GM19455 (cell line): Measurements from ENCODE around the gene RABGEF1.
"Not testable (repeated sequence)": the region's sequence is repeated elsewhere in the genome, so short reads cannot be mapped to it uniquely, and the experiment has no call there.

Source experiments
- ATAC-seq: cut with Tn5 transposase; IDR thresholded peaks from one replicate; pipeline ENCODE4 v1.9.1; 2021; ENCODE audit not compliant: unreplicated experiment

Gene RABGEF1

DNA sequence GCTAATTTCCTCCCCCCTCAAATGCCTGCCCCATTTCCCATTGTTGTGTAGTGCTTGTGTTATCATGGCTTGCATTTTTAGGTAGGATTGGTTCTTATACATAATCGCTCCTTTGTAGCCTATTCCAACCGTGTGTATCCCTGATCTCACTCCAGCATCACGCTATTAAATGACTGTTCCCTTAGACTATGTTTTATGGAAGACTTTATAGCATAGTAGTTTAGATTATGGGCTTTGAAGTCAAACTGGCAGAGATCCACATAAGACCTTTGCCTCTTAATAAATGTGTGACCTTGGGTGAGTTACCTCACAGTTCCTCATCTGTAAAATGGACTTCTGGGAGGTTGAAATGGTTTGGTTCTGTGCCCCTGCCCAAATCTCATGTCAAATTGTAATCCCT, 5.4 kb upstream of the RABGEF1 start:
- no peak for ATAC-seq

DNA sequence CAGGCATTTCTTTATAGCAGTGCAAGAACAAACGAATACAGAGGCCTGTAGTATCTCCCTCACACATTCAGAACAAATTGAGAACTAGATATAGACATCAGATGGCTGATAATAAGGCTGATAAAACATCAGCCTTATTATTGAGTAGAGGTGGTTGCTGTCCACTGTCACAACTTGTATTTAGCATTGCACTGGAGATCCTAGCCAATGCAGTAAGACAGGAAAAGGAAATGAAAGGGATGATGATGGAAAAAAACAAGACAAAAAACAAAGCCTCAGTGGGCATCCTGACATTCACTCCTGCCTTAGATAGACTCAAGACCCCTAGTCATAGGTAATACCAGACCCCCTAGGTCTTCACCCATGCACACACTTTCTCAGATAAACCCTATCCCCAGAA, 4.7 kb upstream of the RABGEF1 start:
- no peak for ATAC-seq

DNA sequence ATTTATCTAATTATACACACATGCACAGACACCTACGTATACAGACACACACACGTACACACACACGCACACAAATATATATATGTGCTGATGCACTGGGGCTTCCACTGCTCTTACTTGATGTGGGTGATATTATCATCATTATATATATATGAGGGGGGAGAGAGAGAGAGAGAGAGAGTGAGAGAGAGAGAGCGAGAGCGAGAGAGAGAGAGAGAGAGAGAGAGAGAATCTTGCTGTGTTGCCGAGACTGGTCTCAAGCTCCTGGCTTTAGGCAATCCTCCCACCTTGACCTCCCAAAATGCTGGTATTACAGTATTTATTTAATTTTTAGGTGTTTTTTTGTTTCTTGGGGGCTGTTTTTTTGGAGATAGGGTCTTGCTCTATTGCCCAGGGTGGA, 3.6 kb upstream of the RABGEF1 start:
- ATAC-seq: no peak

DNA sequence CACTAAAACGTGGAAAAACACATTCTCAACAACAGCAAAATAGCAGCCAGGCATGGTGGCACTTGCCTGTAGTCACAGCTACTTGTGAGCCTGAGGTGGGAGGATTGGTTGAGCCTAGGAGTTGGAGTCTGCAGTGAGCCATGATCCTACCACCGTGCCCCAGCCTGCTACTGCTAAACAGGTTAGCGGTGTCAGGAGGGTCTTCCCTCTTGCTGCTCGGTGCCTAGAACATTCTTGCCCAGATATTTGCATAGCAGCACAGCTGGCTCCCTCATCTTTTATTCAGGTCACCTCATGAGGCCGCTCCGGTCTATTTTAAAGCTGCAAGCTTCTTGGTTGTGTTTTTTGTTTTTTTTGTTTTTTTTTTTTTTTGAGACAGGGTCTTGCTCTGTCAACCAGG, 2.9 kb upstream of the RABGEF1 start:
- no peak for ATAC-seq

DNA sequence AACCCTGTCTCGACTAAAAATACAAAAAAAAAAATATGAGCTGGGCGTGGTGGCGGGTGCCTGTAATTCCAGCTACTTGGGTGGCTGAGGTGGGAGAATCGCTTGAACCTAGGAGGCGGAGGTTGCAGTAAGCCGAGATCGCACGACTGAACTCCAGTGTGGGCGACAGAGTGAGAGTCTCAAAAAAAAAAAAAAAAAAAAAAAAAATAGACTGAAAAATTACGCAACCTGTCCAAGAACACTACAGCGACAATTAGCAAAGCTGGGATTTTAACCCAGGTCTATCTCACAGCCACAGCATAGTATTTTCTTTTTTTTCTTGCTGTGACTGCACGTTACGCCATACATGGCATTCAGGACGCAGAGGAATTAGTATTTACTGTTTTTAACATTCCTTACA, 1.1 kb upstream of the RABGEF1 start:
- ATAC-seq: no peak

DNA sequence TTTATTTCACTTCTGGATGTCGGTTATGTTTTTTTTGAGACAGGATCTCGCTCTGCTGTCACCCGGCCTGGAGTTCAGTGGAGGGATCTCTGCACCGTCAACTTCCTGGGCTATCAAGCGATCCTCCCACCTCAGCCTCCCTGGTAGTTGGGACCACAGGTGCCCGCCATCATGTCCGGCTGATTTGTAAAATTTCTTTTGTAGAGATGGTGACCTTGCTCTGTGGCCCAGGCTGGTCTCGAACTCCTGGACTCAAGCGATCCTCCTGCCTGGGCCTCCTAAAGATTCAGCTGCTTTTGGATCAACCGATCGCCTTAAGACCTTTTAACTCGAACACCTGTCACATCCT, 606 bp upstream of the RABGEF1 start:
- peak; percentile 10 for ATAC-seq

DNA sequence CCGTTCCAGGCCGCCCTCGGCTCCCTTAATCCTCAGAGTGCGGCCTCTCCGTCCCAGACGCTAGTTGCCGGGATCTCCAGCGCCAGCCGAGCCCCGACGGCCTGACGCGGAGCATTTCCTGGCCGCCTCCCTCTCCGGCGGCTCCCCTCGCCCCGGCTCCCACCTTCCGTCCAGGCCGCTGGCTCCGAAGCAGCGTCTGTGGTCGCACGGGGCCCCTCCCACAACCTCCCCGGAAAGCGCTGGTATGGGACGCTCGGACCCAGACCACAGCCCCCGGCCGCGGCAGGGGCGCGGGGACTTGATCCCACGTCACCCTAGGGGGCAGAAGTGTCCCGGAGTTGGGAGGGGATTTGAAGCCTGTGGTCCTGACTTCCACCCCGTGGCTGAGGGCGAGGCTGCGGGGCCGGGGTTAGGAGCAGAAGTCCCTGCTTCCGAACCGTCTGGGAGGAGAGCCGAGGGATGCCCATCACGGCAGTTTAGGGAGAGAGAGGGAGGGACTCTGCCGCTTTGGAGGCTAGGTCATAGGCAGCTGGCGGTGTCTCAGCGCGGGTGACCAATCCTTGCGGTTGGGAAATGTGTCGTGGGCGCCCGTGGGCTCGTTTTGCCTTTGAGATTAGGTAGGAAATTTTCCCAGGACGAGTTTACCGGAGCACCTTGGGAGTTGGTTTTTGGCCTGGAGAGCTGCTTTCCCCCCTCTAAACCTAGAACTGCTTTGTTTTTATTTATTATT, 612 bp downstream of the RABGEF1 start:
- ATAC-seq: peak; percentile 40

DNA sequence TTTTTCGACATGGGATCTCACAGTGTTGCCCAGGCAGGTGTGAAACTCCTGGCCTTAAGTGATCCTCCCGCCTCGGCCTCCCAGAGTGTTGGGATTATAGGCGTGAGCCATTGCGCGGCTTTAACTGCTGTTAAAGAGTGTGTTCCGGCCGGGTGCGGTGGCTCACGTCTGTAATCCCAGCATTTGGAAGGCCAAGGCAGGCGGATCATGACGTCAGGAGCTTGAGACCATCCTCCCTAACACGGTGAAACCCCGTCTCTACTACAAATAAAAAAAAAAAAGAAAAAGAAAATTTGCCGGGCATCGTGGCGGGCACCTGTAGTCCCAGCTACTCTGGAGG, 1.1 kb downstream of the RABGEF1 start:
- ATAC-seq: no peak

DNA sequence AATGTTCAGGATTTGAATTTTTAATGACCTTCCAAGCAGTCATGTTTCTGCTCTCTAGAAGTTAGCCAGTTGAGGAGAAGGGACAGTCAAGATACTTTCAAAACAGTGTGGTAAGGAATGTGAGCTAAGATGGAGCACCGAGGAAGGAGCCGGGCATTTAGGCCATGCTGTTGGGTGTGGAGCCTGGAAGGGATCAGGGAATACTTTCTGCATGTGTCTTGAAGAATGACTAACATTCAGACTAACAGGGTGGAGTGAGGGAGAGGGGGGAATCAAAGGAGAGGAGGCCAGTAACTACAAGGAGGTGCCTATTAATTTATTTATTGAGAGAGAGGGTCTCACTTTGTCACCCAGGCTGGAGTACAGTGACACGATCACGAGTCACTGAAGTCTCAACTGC, 1.8 kb downstream of the RABGEF1 start:
- ATAC-seq: not testable (repeated sequence)

DNA sequence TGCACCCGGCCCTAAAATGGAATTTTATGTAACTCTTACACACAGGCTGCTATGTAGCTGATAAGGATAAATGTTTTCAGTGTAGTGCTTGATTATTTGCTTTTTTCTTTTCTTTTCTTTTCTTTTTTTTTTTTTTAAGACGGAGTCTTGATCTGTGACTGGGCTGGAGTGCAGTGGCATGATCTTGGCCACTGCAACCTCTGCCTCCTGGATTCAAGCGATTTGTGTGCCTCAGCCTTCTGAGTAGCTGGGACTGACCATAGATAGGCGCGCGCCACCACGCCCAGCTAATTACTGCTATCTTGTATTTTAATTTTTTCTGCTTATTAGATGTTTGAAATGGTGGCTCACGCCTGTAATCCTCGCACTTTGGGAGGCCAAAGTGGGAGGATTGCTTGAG, 3.4 kb downstream of the RABGEF1 start:
- ATAC-seq: no peak

DNA sequence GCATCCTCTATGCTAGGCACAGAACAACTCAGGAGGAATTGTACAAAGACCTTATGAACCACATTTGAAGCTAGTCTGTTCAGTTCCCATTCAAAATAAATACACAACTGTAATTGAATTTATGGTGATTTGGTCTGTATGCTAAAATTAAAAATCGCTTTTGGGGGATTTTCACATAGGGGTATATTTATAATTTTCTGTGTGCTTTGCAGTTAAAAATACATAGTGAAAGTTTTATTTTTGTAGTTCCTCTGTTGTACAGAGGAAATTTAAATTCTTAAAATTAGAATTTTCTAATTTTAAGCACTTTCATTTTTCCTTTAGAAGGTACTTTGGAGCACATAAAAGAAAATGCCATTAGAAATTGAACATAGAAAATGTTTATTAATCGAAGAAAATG, 6.9 kb downstream of the RABGEF1 start:
- no peak for ATAC-seq

DNA sequence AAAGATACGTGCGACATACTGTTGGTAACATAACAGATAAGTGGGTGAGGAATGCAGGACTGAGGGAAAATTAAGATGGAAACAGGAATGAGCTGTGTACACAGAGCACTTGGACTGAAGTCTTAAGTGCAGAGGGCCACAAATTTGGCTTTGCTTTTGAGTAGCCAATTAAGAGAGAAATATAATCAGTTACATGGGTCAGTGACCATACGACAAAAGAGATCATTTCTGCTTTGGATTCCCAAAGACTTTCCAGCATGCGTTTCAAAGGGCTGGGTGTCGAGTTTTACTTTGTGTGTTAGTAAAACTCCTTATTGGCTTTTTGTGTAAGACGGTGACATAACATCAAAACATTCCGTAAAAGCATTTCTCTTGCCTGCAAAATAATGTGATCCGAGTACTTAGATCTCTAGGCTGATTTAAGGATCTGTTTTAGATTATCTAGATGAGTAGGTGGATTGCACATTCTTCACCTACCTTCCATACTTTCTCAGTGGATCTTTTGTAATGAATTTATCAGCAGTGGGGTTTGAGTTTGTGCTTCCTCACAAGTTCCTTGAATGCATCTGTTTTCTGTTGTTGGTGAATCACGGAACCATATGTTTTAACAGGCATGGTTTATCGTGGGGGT, 7.5 kb downstream of the RABGEF1 start:
- ATAC-seq: no peak

DNA sequence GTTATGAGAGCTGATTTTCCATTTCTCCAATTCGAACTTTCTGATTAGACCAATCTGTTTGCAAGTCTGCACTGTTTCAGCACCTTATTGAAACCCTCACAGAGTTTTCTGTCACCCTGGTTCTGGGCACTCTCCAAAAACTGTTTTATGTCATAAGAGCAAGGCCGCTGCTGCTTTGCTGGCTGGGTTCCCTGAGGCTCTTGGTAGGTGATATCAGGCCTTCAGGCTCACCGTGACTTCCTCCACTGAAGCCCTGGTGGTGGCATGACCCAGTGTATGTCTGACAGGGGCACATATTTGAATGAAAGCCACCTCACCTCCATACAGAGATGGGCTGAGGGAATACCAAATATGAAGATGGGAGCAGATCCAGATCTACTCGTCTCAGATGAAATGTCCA, 8.3 kb downstream of the RABGEF1 start:
- no peak for ATAC-seq

DNA sequence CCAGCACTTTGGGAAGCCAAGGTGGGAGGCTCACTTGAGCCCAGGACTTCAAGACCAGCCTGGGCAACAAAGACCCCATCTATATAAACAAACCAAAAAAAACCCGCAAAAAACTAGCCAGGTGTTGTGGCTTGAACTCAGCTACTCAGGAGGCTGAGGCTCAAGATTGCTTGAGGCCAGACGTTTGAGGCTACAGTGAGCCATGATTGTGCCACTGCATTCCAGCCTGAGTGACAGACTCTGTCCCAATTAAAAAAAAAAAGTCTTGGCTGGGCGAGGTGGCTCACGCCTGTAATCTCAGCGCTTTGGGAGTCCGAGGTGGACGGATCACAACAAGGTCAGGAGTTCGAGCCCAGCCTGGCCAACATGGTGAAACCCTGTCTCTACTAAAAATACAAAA, 11.4 kb downstream of the RABGEF1 start:
- no peak for ATAC-seq

DNA sequence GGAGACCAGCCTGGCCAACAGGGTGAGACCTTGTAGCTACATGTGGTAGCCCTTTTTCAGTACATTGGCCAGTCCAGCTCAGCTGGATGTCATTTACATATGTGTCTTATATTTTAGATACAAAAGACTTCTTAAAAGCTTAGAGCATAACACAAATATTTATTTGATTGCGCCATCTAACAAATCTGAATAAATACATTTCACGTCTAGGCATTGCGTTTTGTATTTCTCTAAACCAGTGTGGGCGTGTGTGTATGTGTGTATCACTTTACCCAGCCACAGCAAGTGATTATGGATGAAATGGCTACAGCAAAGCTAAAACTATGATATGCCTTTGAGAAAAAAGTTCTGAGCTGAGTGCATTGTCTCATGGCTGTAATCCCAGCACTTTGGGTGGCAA, 14.0 kb downstream of the RABGEF1 start:
- no peak for ATAC-seq

DNA sequence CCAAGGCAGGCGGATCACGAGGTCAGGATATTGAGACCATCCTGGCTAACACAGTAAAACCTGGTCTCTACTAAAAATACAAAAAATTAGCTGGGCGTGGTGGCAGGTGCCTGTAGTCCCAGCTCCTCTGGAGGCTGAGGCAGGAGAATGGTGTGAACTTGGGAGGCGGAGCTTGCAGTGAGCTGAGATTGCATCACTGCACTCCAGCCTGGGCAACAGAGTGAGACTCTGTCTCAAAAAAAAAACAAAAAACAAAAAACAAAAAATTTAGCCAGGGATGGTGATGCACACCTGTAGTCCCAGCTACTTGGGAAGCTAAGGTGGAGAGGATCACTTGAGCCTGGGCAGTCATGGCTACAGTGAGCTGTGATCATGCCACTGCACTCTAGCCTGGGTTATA, 14.5 kb downstream of the RABGEF1 start:
- ATAC-seq: not testable (repeated sequence)

DNA sequence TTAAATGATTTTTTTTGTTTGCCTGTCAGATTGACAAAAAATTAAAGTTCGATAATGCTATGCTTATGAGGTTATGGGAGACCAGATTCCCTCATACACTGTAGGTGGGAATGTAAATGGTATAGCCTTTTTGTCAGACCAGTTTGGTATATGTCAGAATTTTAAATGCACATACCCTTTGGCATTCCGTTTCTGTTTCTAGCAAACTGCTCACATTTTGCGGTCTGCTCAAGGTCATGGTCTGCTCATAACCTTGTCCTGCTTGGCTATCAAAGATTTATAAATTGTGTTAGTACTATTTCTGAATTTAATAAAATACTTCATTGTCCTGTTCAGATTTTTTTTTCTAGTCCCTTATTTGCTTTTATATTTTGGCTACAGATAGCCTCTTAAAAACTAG, 15.7 kb downstream of the RABGEF1 start:
- not testable (repeated sequence) for ATAC-seq

DNA sequence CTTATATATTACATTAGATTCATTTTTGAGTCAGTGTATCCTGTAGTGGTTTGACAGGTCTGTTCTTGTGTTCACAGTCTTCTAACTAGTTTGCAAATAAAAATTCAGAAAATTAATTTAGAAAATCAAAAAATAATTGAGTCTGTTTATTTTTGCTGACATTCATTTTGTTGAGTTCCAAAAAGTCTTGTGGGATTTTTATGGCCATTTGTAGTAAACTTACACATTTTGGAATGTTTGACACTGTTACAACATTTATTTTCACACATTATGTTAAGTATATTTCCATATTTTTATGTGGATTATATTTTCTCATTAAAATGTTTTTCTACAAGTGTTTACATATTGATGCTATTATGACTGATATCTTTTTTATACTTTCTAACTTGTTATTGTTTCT, 16.4 kb downstream of the RABGEF1 start:
- ATAC-seq: no peak

DNA sequence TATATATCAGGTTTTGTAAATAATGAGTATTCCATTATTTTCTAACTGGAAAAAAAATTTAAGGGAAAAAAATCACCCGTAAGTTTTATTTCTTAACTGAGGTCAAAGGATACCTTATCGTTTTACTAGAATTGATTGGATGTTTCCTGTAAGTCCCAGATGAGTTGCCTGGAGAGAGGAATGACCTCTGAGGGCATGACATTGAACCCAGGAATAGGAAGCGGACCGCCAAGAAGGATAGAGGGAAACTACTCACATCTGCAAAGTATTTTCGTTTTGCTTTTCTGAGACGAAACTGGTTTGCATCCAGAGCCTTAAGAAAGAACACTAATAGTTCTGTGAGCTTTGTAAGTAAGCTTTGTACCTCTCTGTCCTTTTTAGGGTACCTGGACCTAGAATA, 17.4 kb downstream of the RABGEF1 start:
- no peak for ATAC-seq

DNA sequence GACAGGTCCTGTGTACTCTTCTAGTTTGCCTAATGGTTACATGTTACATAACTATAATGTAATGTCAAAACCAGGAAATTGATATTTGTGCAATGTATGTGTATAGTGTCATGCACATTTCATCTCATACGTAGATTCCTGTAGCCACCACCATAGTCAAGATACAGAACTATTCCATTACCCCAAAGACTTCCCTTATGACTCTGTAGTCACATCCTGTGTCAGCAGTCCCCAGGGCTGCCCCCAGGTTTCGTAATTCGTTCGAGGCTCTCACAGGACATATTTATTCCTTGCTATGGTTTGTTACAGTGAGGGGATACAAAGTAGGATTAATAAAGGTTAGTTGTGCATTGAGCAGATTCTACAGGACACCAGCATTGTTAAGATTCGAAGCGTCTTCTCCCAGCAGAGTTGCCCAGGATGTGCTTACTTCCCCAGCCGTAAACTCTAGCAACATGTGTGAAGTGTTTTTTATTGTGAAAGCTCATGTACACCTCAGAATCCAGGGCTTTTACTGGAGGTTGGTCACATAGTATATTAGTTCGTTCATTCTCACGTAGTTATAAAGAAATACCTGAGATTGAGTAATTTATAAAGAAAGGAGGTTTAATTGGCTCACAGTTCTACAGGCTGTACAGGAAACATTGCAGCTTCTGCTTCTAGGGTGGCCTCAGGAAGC, 18.6 kb downstream of the RABGEF1 start:
- peak; percentile 69 for ATAC-seq

DNA sequence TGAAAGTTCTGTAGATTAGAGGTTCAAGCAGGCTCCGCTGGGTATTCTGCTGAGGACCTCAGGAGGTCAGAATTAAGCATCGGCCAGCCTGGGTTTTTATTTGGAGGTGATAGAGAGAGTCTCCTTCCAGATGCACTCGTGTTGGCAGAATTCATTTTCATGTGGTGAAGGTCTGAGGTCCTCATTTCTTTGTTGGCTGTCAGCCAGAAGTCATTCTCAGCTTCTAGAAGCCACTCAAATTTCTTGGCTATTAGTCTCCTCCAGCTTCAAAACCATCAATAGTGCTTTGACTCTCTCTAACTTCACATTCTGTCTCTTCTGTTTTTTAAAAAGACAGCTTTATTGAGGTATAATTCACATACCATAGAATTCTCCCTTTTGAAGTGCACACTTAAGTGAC, 22.6 kb downstream of the RABGEF1 start:
- not testable (repeated sequence) for ATAC-seq

DNA sequence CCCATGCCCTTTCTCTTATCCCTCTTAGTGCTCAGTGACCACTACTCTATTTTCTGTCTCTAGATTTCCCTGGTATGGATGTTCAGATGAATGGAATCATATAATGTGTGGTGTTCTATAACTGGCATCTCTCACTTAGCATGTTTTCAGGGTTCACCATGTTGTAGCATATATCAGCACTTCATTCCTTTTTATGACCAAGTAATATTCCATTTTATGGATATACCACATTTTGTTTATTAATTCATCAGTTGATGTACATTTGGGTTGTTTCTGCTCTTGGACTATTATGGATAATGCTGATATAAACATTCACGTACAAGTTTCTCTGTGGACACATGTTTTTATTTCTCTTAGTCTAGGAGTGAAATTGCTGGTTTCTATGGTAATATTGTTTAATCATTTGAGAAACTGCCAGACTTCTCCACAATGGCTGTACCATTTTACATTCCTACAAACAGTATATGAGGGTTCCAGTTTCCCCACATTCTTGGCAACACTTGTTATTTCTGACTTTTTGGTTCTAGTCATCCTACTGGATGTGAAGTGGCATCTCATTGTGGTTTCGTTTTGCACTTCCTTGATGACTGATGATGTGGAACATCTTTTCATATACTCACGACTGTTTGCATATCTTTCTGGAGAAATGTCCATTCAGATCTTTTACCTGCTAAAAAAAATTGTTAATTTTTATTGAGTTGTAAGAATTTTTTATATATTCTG, 23.3 kb downstream of the RABGEF1 start:
- ATAC-seq: not testable (repeated sequence)
